ENCODE results near the gene MYLK. TPM values are rescaled to one million over a fixed set of nuclear protein-coding genes. Genes with fewer than 3 reads are reported as not detected.

The MYLK gene
- total and polyA plus RNA-seq, 10 of the 15 experiments (the other 5 are each of a cell fraction or from before 2014, with no cell fraction given), result 0.04 to 1.6 (median 0.42) TPM; not detected in 1

DNA sequence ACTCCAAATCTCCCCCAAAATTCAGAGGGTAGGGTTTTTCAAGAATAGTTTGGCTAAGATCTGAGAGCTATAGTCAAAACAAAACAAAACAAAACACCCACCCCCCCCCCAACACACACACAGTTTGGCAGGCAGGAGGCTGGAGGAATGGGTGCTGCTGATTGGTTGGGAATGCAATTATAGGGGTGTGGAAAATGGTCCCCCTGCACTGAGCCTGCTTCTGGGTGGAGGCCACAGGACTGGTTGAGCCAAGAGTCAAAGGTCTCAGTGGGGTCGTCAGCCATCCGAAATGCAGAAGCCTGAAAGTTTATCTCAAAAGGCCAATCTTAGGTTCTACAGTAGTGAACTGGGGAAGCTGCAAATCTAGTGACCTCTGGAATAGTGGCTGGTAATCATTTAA, 296.7 kb downstream of the MYLK start:
- H3K79me2 ChIP-seq (ENCODE audit: control insufficient read depth, insufficient read depth, low read length), result peaks cover 31% of the 10 kb centered on the region
- peaks cover 17% of the 10 kb centered on the region for H3K9me3 ChIP-seq (replicated peaks; ENCODE audit: control insufficient read depth, insufficient read depth, low read length)
- H3K4me2 ChIP-seq (ENCODE audit: control insufficient read depth, insufficient read depth), result no peak overlapping the region
- FAIRE-seq, result no peak
- in situ Hi-C loops (cut with MboI) (no loop called here), intact Hi-C loops (cut with micrococcal nuclease; ENCODE audit: unreplicated experiment) (no loop called here)
- H4K20me1 ChIP-seq (ENCODE audit: control insufficient read depth, insufficient read depth), result no peaks in the 10 kb centered on the region
- POLR2A ChIA-PET, result interaction anchor here (0.6 to 1.1 kb wide), 4 partner anchors 11 to 38 kb away, joined by 3 to 4 read pairs (median 4); no protein-coding TSS in a partner anchor
- 100% methylated on average over 2 of the region's 2 CpGs for WGBS (ENCODE audit: insufficient coverage, insufficient replicate concordance, low lambda C conversion rate, missing lambda C conversion rate)
- SMC1A ChIA-PET (ENCODE audit: uncharacterized antibody, unreplicated experiment), result interaction anchor here (0.9 to 1.4 kb wide), 5 partner anchors 18 to 136 kb away, joined by 3 to 4 read pairs (median 3); no protein-coding TSS in a partner anchor
- no peak for TF ChIP-seq KDM1A (IDR thresholded peaks at IDR 0.05; ENCODE audit: borderline replicate concordance)
- no peak for TF ChIP-seq SUPT20H (IDR thresholded peaks at IDR 0.05; ENCODE audit: borderline replicate concordance, control insufficient read depth, low read depth, low read length)
- no peak for TF ChIP-seq SREBF2 (IDR thresholded peaks at IDR 0.05; ENCODE audit: low read length)
- TF ChIP-seq SIX5 (IDR thresholded peaks at IDR 0.05; ENCODE audit: low read depth, low read length, severe bottlenecking), result no peak
- TF ChIP-seq, protein P1, sequence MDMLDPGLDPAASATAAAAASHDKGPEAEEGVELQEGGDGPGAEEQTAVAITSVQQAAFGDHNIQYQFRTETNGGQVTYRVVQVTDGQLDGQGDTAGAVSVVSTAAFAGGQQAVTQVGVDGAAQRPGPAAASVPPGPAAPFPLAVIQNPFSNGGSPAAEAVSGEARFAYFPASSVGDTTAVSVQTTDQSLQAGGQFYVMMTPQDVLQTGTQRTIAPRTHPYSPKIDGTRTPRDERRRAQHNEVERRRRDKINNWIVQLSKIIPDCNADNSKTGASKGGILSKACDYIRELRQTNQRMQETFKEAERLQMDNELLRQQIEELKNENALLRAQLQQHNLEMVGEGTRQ (IDR thresholded peaks at IDR 0.05; ENCODE audit: borderline replicate concordance, low read depth, low read length), result no peak
- no peak for ATAC-seq
- CTCF ChIA-PET, result interaction anchor here (0.7 to 2.0 kb wide), 3 partner anchors 21 to 55 kb away, joined by 3 to 4 read pairs (median 3); no protein-coding TSS in a partner anchor
- no peak overlapping the region for H3K9ac ChIP-seq (ENCODE audit: control insufficient read depth, insufficient read depth, low read length)
- H3K36me3 ChIP-seq (ENCODE audit: control insufficient read depth in 2 of 2, insufficient read depth in 2 of 2, low read length in 1 of 2), result no peaks in the 10 kb centered on the region
- BruUV-seq (replicated peaks), result no TSS peak
- H2AFZ ChIP-seq (ENCODE audit: control insufficient read depth, low read depth, low read length), result no peak overlapping the region
- RAD21 ChIA-PET (ENCODE audit: unreplicated experiment), result interaction anchor here (0.7 kb wide), 1 partner anchor 18 kb away, joined by 3 read pairs; no protein-coding TSS in a partner anchor
- H3K27ac ChIP-seq (ENCODE audit: control insufficient read depth, insufficient read depth), result no peak overlapping the region
- no peak for DNase-seq (ENCODE audit: low read depth, low spot score)
- H3K27me3 ChIP-seq (replicated peaks in 1 of 2; ENCODE audit: control insufficient read depth in 2 of 2, insufficient read depth in 2 of 2, low read length in 1 of 2), result no peaks in the 10 kb centered on the region
- peaks cover 2% of the 10 kb centered on the region; the same call in 1 of the 2 replicates for H3K4me1 ChIP-seq (ENCODE audit: control insufficient read depth, insufficient read depth, low read length)
- peak overlapping the region; percentile 22; the same call in 1 of the 2 replicates for H3K4me3 ChIP-seq
